Measurements from ENCODE around the gene VWA3A. TPM values are rescaled to one million over a fixed set of nuclear protein-coding genes. Genes with fewer than 3 reads are reported as not detected.

VWA3A gene
- total RNA-seq, 1 experiment from 2014 or later, result not detected

- H3K9me3 ChIP-seq (ENCODE audit: low read length), result no peaks in the 10 kb centered on the region
- no peaks in the 10 kb centered on the region for H3F3A ChIP-seq (ENCODE audit: low read length, unreplicated experiment)
- POLR2A ChIA-PET (ENCODE audit: unreplicated experiment), result no interaction called here
- H3K27ac ChIP-seq (ENCODE audit: low read length), result no peak overlapping the region
- DNase-seq, result no peak
- no peak for ATAC-seq
- no peaks in the 10 kb centered on the region for H3K36me3 ChIP-seq (ENCODE audit: low read depth, low read length)
- H3K4me2 ChIP-seq (ENCODE audit: low read length), result no peak overlapping the region
- H2AFZ ChIP-seq (ENCODE audit: low read length), result no peak overlapping the region
- H3K9me2 ChIP-seq (replicated peaks; ENCODE audit: low read length), result no peaks in the 10 kb centered on the region
- BruUV-seq (replicated peaks), result no TSS peak
- H3K4me3 ChIP-seq (ENCODE audit: low read length), result no peak overlapping the region
- H3K9ac ChIP-seq (ENCODE audit: low read length), result no peak overlapping the region
- peaks cover 11% of the 10 kb centered on the region for H3K79me2 ChIP-seq (ENCODE audit: low read length)
- H3K27me3 ChIP-seq (ENCODE audit: low read length), result no peaks in the 10 kb centered on the region
- no peaks in the 10 kb centered on the region for H4K20me1 ChIP-seq (ENCODE audit: low read length)
- TF ChIP-seq EZH2 (IDR thresholded peaks at IDR 0.05; ENCODE audit: low read length, unreplicated experiment), result no peak
- TF ChIP-seq EZH2phosphoT487 (IDR thresholded peaks at IDR 0.05; ENCODE audit: borderline replicate concordance, low read length), result no peak
- TF ChIP-seq CTCF (conservative IDR thresholded peaks at IDR 0.05; ENCODE audit: low read depth, low read length), result no peak
- intact Hi-C loops (cut with micrococcal nuclease), result no loop called here
- peaks cover 16% of the 10 kb centered on the region; the same call in 1 of the 2 replicates for H3K4me1 ChIP-seq (ENCODE audit: insufficient read depth, low read length)
- CTCF ChIA-PET, result no interaction called here
These were observed 109.9 kb downstream of the VWA3A start for GRCh38 chr16:22202261-22202637.

- no peak overlapping the region for H3K4me3 ChIP-seq (ENCODE audit: low read length)
- ATAC-seq, result no peak
- H3K4me2 ChIP-seq (ENCODE audit: low read length), result no peak overlapping the region
- no peaks in the 10 kb centered on the region for H3F3A ChIP-seq (ENCODE audit: low read length, unreplicated experiment)
- no TSS peak for BruUV-seq (replicated peaks)
- intact Hi-C loops (cut with micrococcal nuclease), result no loop called here
- H3K9me3 ChIP-seq (ENCODE audit: low read length), result no peaks in the 10 kb centered on the region
- H2AFZ ChIP-seq (ENCODE audit: low read length), result no peak overlapping the region
- POLR2A ChIA-PET (ENCODE audit: unreplicated experiment), result no interaction called here
- H3K36me3 ChIP-seq (ENCODE audit: low read depth, low read length), result no peaks in the 10 kb centered on the region
- H3K27ac ChIP-seq (ENCODE audit: low read length), result no peak overlapping the region
- H3K4me1 ChIP-seq (ENCODE audit: insufficient read depth, low read length), result peaks cover 24% of the 10 kb centered on the region
- no peak for DNase-seq
- 0 out of 2 replicates have a peak, but pooled peaks cover 7% of the 10 kb centered on the region for H4K20me1 ChIP-seq (ENCODE audit: low read length)
- TF ChIP-seq CTCF (conservative IDR thresholded peaks at IDR 0.05; ENCODE audit: low read depth, low read length), result no peak
- TF ChIP-seq EZH2 (IDR thresholded peaks at IDR 0.05; ENCODE audit: low read length, unreplicated experiment), result no peak
- no peak for TF ChIP-seq EZH2phosphoT487 (IDR thresholded peaks at IDR 0.05; ENCODE audit: borderline replicate concordance, low read length)
- no peak overlapping the region for H3K9ac ChIP-seq (ENCODE audit: low read length)
- CTCF ChIA-PET, result no interaction called here
- no peaks in the 10 kb centered on the region for H3K27me3 ChIP-seq (ENCODE audit: low read length)
- peaks cover 20% of the 10 kb centered on the region for H3K79me2 ChIP-seq (ENCODE audit: low read length)
- H3K9me2 ChIP-seq (replicated peaks; ENCODE audit: low read length), result no peaks in the 10 kb centered on the region
These were observed 110.8 kb downstream of the VWA3A start for GRCh38 chr16:22203091-22203490.

GRCh38 chr16:22204091-22204655 lies 111.8 kb downstream of the VWA3A start:
- no TSS peak for BruUV-seq (replicated peaks)
- Histone ChIP-seq H3K9me3 (ENCODE audit: low read length) (no peaks in the 10 kb centered on the region), H3K79me2 (ENCODE audit: low read length) (peaks cover 31% of the 10 kb centered on the region), H3K36me3 (ENCODE audit: low read depth, low read length) (no peaks in the 10 kb centered on the region), H2AFZ (ENCODE audit: low read length) (no peak overlapping the region), H3K9me2 (replicated peaks; ENCODE audit: low read length) (no peaks in the 10 kb centered on the region), H3K27ac (ENCODE audit: low read length) (no peak overlapping the region), H3K4me3 (ENCODE audit: low read length) (no peak overlapping the region), H3K9ac (ENCODE audit: low read length) (no peak overlapping the region), H3K4me2 (ENCODE audit: low read length) (no peak overlapping the region), H3K27me3 (ENCODE audit: low read length) (no peaks in the 10 kb centered on the region), H4K20me1 (ENCODE audit: low read length) (peaks cover 12% of the 10 kb centered on the region; the same call in 1 of the 2 replicates), H3F3A (ENCODE audit: low read length, unreplicated experiment) (no peaks in the 10 kb centered on the region), H3K4me1 (ENCODE audit: insufficient read depth, low read length) (peaks cover 22% of the 10 kb centered on the region)
- ChIA-PET POLR2A (ENCODE audit: unreplicated experiment) (no interaction called here), CTCF (no interaction called here)
- DNase-seq (no peak), ATAC-seq (no peak)
- TF ChIP-seq CTCF (conservative IDR thresholded peaks at IDR 0.05; ENCODE audit: low read depth, low read length) (no peak), EZH2phosphoT487 (IDR thresholded peaks at IDR 0.05; ENCODE audit: borderline replicate concordance, low read length) (no peak), EZH2 (IDR thresholded peaks at IDR 0.05; ENCODE audit: low read length, unreplicated experiment) (no peak)
- intact Hi-C loops (cut with micrococcal nuclease), result no loop called here
